ENCODE results near the gene SMAD7. TPM values are rescaled to one million over a fixed set of nuclear protein-coding genes. Genes with fewer than 3 reads are reported as not detected.
A peak's percentile ranks its signal among the peaks of the same experiment; 100 is the strongest.

The SMAD7 gene
- total RNA-seq, 2 experiments from 2014 or later = 17.4 to 18.1 TPM

- no peaks in the 10 kb centered on the region for H3K27me3 Mint-ChIP-seq
- H3K36me3 Mint-ChIP-seq (ENCODE audit: low read depth) = no peaks in the 10 kb centered on the region
- peaks cover 3% of the 10 kb centered on the region for H3K9me3 Mint-ChIP-seq
- H3K27ac Mint-ChIP-seq = no peak overlapping the region
- DNase-seq (peak; percentile 43), ATAC-seq (peak; percentile 75)
- H3K4me1 Mint-ChIP-seq (ENCODE audit: low read depth) = peaks cover 19% of the 10 kb centered on the region
- POLR2A ChIA-PET = interaction anchor here (1.4 kb wide), 1 partner anchor 14 kb away, joined by 3 read pairs; no protein-coding TSS in a partner anchor
- H3K4me3 Mint-ChIP-seq = no peak overlapping the region
- no peak for TF ChIP-seq CTCF (IDR thresholded peaks at IDR 0.05)
- intact Hi-C loops (cut with micrococcal nuclease) = no loop called here
- CTCF ChIA-PET = interaction anchor here (0.7 kb wide), 1 partner anchor 15 kb away, joined by 3 read pairs; no protein-coding TSS in a partner anchor
These were observed 41.0 kb downstream of the SMAD7 start for GRCh38 chr18:48909721-48910120.

- intact Hi-C loops (cut with micrococcal nuclease) = no loop called here
- ATAC-seq = no peak
- Mint-ChIP-seq H3K36me3 (ENCODE audit: low read depth) (no peaks in the 10 kb centered on the region), H3K4me1 (ENCODE audit: low read depth) (peaks cover 19% of the 10 kb centered on the region), H3K27ac (no peak overlapping the region), H3K4me3 (no peak overlapping the region), H3K9me3 (peaks cover 10% of the 10 kb centered on the region), H3K27me3 (no peaks in the 10 kb centered on the region)
- TF ChIP-seq CTCF (IDR thresholded peaks at IDR 0.05) = no peak
- CTCF ChIA-PET = no interaction called here
- DNase-seq = no peak
- POLR2A ChIA-PET = interaction anchor here (1.4 kb wide), 1 partner anchor 15 kb away, joined by 3 read pairs; no protein-coding TSS in a partner anchor
These were observed 41.8 kb downstream of the SMAD7 start for GRCh38 chr18:48908916-48909315.

GRCh38 chr18:48905513-48905912, 45.3 kb downstream of the SMAD7 start:
- Mint-ChIP-seq H3K27ac (no peak overlapping the region), H3K36me3 (ENCODE audit: low read depth) (no peaks in the 10 kb centered on the region), H3K4me3 (no peak overlapping the region), H3K27me3 (no peaks in the 10 kb centered on the region), H3K4me1 (ENCODE audit: low read depth) (peaks cover 17% of the 10 kb centered on the region), H3K9me3 (peaks cover 10% of the 10 kb centered on the region)
- intact Hi-C loops (cut with micrococcal nuclease) = no loop called here
- no peak for TF ChIP-seq CTCF (IDR thresholded peaks at IDR 0.05)
- ChIA-PET CTCF (interaction anchor here (0.7 kb wide), 1 partner anchor 42 kb away, joined by 3 read pairs; no protein-coding TSS in a partner anchor), POLR2A (no interaction called here)
- DNase-seq (no peak), ATAC-seq (no peak)

- H3K4me1 Mint-ChIP-seq (ENCODE audit: low read depth) = peaks cover 18% of the 10 kb centered on the region
- CTCF ChIA-PET = no interaction called here
- POLR2A ChIA-PET = no interaction called here
These were observed 45.8 kb downstream of the SMAD7 start for GRCh38 chr18:48904847-48905394.

More at GRCh38 chr18:48904847-48905394, 45.8 kb downstream of the SMAD7 start:
- TF ChIP-seq CTCF (IDR thresholded peaks at IDR 0.05) = no peak
- H3K27me3 Mint-ChIP-seq = no peaks in the 10 kb centered on the region
- intact Hi-C loops (cut with micrococcal nuclease) = no loop called here
- DNase-seq = no peak
- no peak overlapping the region for H3K4me3 Mint-ChIP-seq
- H3K9me3 Mint-ChIP-seq = peaks cover 10% of the 10 kb centered on the region
- H3K36me3 Mint-ChIP-seq (ENCODE audit: low read depth) = no peaks in the 10 kb centered on the region
- ATAC-seq = no peak
- no peak overlapping the region for H3K27ac Mint-ChIP-seq

Measured in activated CD8-positive, alpha-beta T cell treated with anti-CD3 and anti-CD28 coated beads for 36 hours (primary cell).